ACC112 (cell line): Measurements from ENCODE around the gene PEX11A.

ENCODE experiments used
- H2AFZ ChIP-seq: fragments of 200-600 bp; sonication (generic); one replicate; pipeline ENCODE4 v1.6.0; 2017; ENCODE audit warnings: antibody characterized with exemption, low read length; ENCODE audit not compliant: unreplicated experiment
- H3K27ac ChIP-seq: fragments of 200-600 bp; sonication (generic); 2 replicates; pipeline ENCODE4 v1.5.1; 2014; ENCODE audit warnings: low read depth, mild to moderate bottlenecking, antibody characterized with exemption, low read length, moderate library complexity
- H3K27me3 ChIP-seq: fragments of 200-600 bp; sonication (generic); 2 replicates; pipeline ENCODE4 v1.6.1; 2014; ENCODE audit warnings: mild to moderate bottlenecking, antibody characterized with exemption, low read length, moderate library complexity, mixed read lengths; ENCODE audit not compliant: insufficient read depth
- H3K36me3 ChIP-seq: fragments of 200-600 bp; sonication (generic); 2 replicates; pipeline ENCODE4 v1.6.1; 2016; ENCODE audit warnings: mild to moderate bottlenecking, antibody characterized with exemption, low read length, moderate library complexity, mixed read lengths; ENCODE audit not compliant: insufficient read depth
- H3K4me1 ChIP-seq: fragments of 200-600 bp; sonication (generic); one replicate; pipeline ENCODE4 v1.6.1; 2016; ENCODE audit warnings: low read length, mixed read lengths; ENCODE audit not compliant: insufficient read depth, unreplicated experiment, control insufficient read depth
- H3K4me3 ChIP-seq: fragments of 200-600 bp; sonication (generic); 2 replicates; pipeline ENCODE4 v1.5.1; 2014; ENCODE audit warnings: mild to moderate bottlenecking, low read depth, low read length
- H3K79me2 ChIP-seq: fragments of 200-600 bp; sonication (generic); one replicate; pipeline ENCODE4 v1.6.0; 2016; ENCODE audit warnings: low read length; ENCODE audit not compliant: control insufficient read depth, unreplicated experiment, insufficient read depth

PEX11A gene

GRCh38 chr15:89690276-89691218 lies at the start of gene PEX11A, which contains the start of gene WDR93:
PEX11A (minus strand) TSS chr15:89690754; CDS start chr15:89690632, 122 bp downstream.
WDR93 (plus strand) TSS chr15:89690811; CDS start chr15:89701747, 10,936 bp downstream.
- no peaks in the 10 kb centered on the region for H3K4me1 ChIP-seq
- peak within 1 kb of the TSS; percentile 91 for H3K4me3 ChIP-seq
- H2AFZ ChIP-seq: peak within 1 kb of the TSS; percentile 98
- no peaks in the 10 kb centered on the region for H3K79me2 ChIP-seq
- H3K27ac ChIP-seq: no peak within 1 kb of the TSS
- no peaks in the 10 kb centered on the region for H3K36me3 ChIP-seq
- H3K27me3 ChIP-seq: no peaks in the 10 kb centered on the region; the same call in 1 of the 2 replicates

GRCh38 chr15:89740137-89740536 lies 49.6 kb upstream of the PEX11A start:
- Histone ChIP-seq H3K4me3 (peak overlapping the region; percentile 55; the same call in 1 of the 2 replicates), H2AFZ (no peak overlapping the region), H3K27me3 (peaks cover 7% of the 10 kb centered on the region; the same call in 1 of the 2 replicates), H3K27ac (no peak overlapping the region), H3K36me3 (no peaks in the 10 kb centered on the region), H3K4me1 (no peaks in the 10 kb centered on the region), H3K79me2 (no peaks in the 10 kb centered on the region)

DNA sequence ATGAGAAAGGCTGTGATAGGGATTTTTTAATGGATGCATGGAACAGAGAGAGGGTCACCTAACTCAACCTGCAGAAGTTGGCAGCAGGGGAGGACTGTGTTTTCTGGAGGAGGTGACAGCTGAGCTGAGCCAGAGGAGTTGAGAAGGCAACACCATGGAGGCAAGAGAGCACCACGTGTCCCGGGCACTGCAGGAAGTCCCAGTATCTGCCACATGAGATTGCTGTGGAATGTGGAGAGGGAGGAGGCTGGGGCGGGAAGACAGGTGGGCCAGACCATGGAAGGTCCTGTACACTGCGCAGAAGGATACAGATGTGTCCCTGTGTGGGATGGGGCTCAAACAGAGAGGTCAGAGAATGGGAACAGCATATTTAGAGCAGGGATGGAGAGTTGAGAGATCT lies 45.2 kb upstream of the PEX11A start:
- Histone ChIP-seq H3K36me3 (no peaks in the 10 kb centered on the region), H3K27me3 (peaks cover 34% of the 10 kb centered on the region), H2AFZ (no peak overlapping the region), H3K79me2 (no peaks in the 10 kb centered on the region), H3K4me3 (no peak overlapping the region), H3K4me1 (no peaks in the 10 kb centered on the region), H3K27ac (no peak overlapping the region)

GRCh38 chr15:89732451-89733172 lies 42.1 kb upstream of the PEX11A start:
- Histone ChIP-seq H3K27me3 (peaks cover 34% of the 10 kb centered on the region), H3K79me2 (no peaks in the 10 kb centered on the region), H2AFZ (no peak overlapping the region), H3K27ac (no peak overlapping the region), H3K4me3 (no peak overlapping the region), H3K36me3 (no peaks in the 10 kb centered on the region), H3K4me1 (no peaks in the 10 kb centered on the region)

DNA sequence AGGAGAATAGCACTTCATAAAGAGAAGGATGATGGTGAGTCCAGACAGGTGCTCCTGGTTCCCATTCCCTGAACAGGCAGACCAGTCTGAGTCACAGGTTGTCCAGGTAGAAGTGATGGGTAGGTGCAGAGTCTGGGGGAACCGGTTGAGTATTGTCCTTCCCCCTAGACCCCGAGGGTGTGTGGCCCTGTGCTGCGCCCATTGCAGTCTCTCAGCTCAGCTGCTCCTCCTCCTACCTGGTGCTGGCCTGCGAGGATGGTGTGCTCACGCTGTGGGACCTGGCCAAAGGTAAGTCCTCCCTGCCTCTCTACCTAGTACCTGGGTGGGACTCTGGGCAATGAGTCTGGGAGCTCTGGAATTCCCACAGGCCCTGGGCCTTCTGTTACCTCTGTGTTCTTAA lies 40.7 kb upstream of the PEX11A start:
- H3K27ac ChIP-seq: no peak overlapping the region
- no peaks in the 10 kb centered on the region for H3K4me1 ChIP-seq
- no peak overlapping the region for H3K4me3 ChIP-seq
- peaks cover 34% of the 10 kb centered on the region for H3K27me3 ChIP-seq
- H2AFZ ChIP-seq: no peak overlapping the region
- H3K36me3 ChIP-seq: no peaks in the 10 kb centered on the region
- H3K79me2 ChIP-seq: no peaks in the 10 kb centered on the region

- no peak overlapping the region for H3K27ac ChIP-seq
- no peaks in the 10 kb centered on the region for H3K79me2 ChIP-seq
- H3K4me1 ChIP-seq: no peaks in the 10 kb centered on the region
- H3K27me3 ChIP-seq: peaks cover 17% of the 10 kb centered on the region; the same call in 1 of the 2 replicates
- no peaks in the 10 kb centered on the region for H3K36me3 ChIP-seq
- H3K4me3 ChIP-seq: no peak overlapping the region
- no peak overlapping the region for H2AFZ ChIP-seq
Measured at GRCh38 chr15:89728254-89728653, 37.7 kb upstream of the PEX11A start.

DNA sequence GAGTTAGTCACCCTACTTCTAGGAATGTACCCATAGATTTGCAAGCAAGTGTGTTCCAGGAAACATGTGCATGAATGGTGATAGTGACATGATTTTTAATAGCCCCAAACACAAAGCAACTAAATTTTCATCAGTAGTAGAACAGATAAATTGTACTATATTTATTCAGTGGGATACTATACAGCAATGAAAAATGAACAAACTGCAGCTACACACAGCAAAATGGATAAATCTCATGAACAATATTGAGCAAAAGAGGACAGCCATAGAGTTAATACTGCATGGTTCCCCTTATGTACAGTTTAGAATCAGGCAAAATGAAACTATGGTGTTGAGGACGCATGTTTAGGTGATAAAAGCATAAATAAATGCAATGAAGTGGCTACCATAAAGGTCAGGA lies 34.5 kb upstream of the PEX11A start:
- Histone ChIP-seq H3K36me3 (no peaks in the 10 kb centered on the region), H3K4me1 (no peaks in the 10 kb centered on the region), H3K27me3 (peaks cover 12% of the 10 kb centered on the region; the same call in 1 of the 2 replicates), H3K79me2 (no peaks in the 10 kb centered on the region), H3K4me3 (no peak overlapping the region), H2AFZ (no peak overlapping the region), H3K27ac (no peak overlapping the region)

DNA sequence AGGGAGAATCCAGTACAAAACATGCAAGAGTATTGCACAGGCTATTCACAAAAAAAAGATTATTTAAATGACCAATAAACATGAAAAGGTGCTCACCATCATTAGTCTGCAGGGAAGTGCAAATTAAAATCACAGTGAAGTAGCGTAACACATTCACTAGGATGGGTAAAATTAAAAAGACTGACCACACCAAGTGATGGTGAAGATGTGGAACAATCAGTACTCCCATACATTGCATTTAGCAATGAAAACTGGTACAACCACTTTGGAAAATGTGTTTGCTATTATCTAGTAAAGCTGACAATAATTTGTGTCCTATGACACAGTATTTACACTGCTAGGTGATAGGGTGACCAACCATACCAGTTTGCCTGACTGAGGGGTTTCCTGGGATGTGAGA lies 34.1 kb upstream of the PEX11A start:
- Histone ChIP-seq H3K27ac (no peak overlapping the region), H3K4me1 (no peaks in the 10 kb centered on the region), H2AFZ (no peak overlapping the region), H3K27me3 (peaks cover 12% of the 10 kb centered on the region; the same call in 1 of the 2 replicates), H3K36me3 (no peaks in the 10 kb centered on the region), H3K79me2 (no peaks in the 10 kb centered on the region), H3K4me3 (no peak overlapping the region)

GRCh38 chr15:89723031-89723430 lies 32.5 kb upstream of the PEX11A start:
- H2AFZ ChIP-seq: no peak overlapping the region
- peaks cover 12% of the 10 kb centered on the region; the same call in 1 of the 2 replicates for H3K27me3 ChIP-seq
- H3K4me1 ChIP-seq: no peaks in the 10 kb centered on the region
- H3K4me3 ChIP-seq: no peak overlapping the region
- H3K79me2 ChIP-seq: no peaks in the 10 kb centered on the region
- H3K27ac ChIP-seq: no peak overlapping the region
- no peaks in the 10 kb centered on the region for H3K36me3 ChIP-seq

- Histone ChIP-seq H2AFZ (no peak overlapping the region), H3K4me1 (no peaks in the 10 kb centered on the region), H3K36me3 (no peaks in the 10 kb centered on the region), H3K27ac (no peak overlapping the region), H3K27me3 (peaks cover 12% of the 10 kb centered on the region; the same call in 1 of the 2 replicates), H3K4me3 (no peak overlapping the region), H3K79me2 (no peaks in the 10 kb centered on the region)
Measured at GRCh38 chr15:89714775-89715174, 24.2 kb upstream of the PEX11A start.
